ENCODE measurements around the gene TMEM250.
A peak's percentile ranks its signal among the peaks of the same experiment; 100 is the strongest.

TMEM250 gene

GRCh38 chr9:136131629-136132511, 13.2 kb upstream of the TMEM250 start:
- DNase-seq = no peak

- no peak for DNase-seq
These were observed 10.5 kb upstream of the TMEM250 start for GRCh38 chr9:136129176-136129575.

- DNase-seq = no peak
These were observed 9.8 kb upstream of the TMEM250 start for GRCh38 chr9:136128436-136128835.

- no peak for DNase-seq
These were observed 8.6 kb upstream of the TMEM250 start for GRCh38 chr9:136127313-136127712.

- no peak for DNase-seq
These were observed 6.5 kb upstream of the TMEM250 start for GRCh38 chr9:136124976-136125692.

- DNase-seq = peak; percentile 78
These were observed 4.0 kb upstream of the TMEM250 start for GRCh38 chr9:136122425-136123383.

GRCh38 chr9:136121801-136122200, 3.1 kb upstream of the TMEM250 start:
- no peak for DNase-seq

- DNase-seq = no peak
These were observed 1.8 kb upstream of the TMEM250 start for GRCh38 chr9:136120438-136120844.

- DNase-seq = no peak
These were observed 1.3 kb upstream of the TMEM250 start for GRCh38 chr9:136119883-136120393.

GRCh38 chr9:136119061-136119882, 597 bp upstream of the TMEM250 start:
- DNase-seq = peak; percentile 45

- DNase-seq = no peak
These were observed 757 bp downstream of the TMEM250 start for GRCh38 chr9:136117916-136118319.

GRCh38 chr9:136117291-136117915, 1.3 kb downstream of the TMEM250 start:
- no peak for DNase-seq

- no peak for DNase-seq
These were observed 2.1 kb downstream of the TMEM250 start for GRCh38 chr9:136116360-136117098.

- no peak for DNase-seq
These were observed 2.9 kb downstream of the TMEM250 start for GRCh38 chr9:136115641-136116359.

GRCh38 chr9:136115206-136115605, 3.5 kb downstream of the TMEM250 start:
- DNase-seq = no peak

- no peak for DNase-seq
These were observed 4.1 kb downstream of the TMEM250 start for GRCh38 chr9:136114610-136115009.

GRCh38 chr9:136112541-136112940, 6.1 kb downstream of the TMEM250 start:
- no peak for DNase-seq

- DNase-seq = no peak
These were observed 6.8 kb downstream of the TMEM250 start for GRCh38 chr9:136111910-136112309.

GRCh38 chr9:136111190-136111589, 7.5 kb downstream of the TMEM250 start:
- DNase-seq = no peak
